Measurements from ENCODE around the gene ETF1. TPM values are rescaled to one million over a fixed set of nuclear protein-coding genes. Genes with fewer than 3 reads are reported as not detected.
A peak's percentile ranks its signal among the peaks of the same experiment; 100 is the strongest.

ETF1 gene
- total RNA-seq, 1 donor from 2014 or later: 116 TPM

GRCh38 chr5:138528744-138529469 is 14.1 kb downstream of the ETF1 start:
- Histone ChIP-seq H3K9me3 (ENCODE audit: low read depth) (no peaks in the 10 kb centered on the region), H3K4me2 (no peak overlapping the region), H3K27me3 (no peaks in the 10 kb centered on the region), H2AFZ (replicated peaks) (no peak overlapping the region), H3K36me3 (no peaks in the 10 kb centered on the region), H3K4me3 (no peak overlapping the region), H3K4me1 (peaks cover 2% of the 10 kb centered on the region), H3K9ac (no peak overlapping the region), H3F3A (ENCODE audit: low read depth) (peaks cover 8% of the 10 kb centered on the region), H4K20me1 (ENCODE audit: low read depth) (peaks cover 57% of the 10 kb centered on the region), H3K79me2 (ENCODE audit: low read depth) (peaks cover 100% of the 10 kb centered on the region), H3K27ac (peak overlapping the region; percentile 51)
- H3K4me3 Mint-ChIP-seq: no peak overlapping the region
- peaks cover 2% of the 10 kb centered on the region for H3K4me1 Mint-ChIP-seq
- H3K27ac Mint-ChIP-seq: no peak overlapping the region
- DNase-seq (ENCODE audit: low spot score): no peak
- H3K9me3 Mint-ChIP-seq: no peaks in the 10 kb centered on the region
- peaks cover 28% of the 10 kb centered on the region for H3K36me3 Mint-ChIP-seq
- TF ChIP-seq CTCF (IDR thresholded peaks at IDR 0.05) (no peak), EZH2phosphoT487 (IDR thresholded peaks at IDR 0.05) (no peak), EZH2 (IDR thresholded peaks at IDR 0.05) (no peak)
- H3K27me3 Mint-ChIP-seq (ENCODE audit: insufficient read depth, low read depth): peaks cover 2% of the 10 kb centered on the region

- no peak for TF ChIP-seq EZH2 (IDR thresholded peaks at IDR 0.05)
- TF ChIP-seq EZH2phosphoT487 (IDR thresholded peaks at IDR 0.05): no peak
- Histone ChIP-seq H4K20me1 (ENCODE audit: low read depth) (peaks cover 50% of the 10 kb centered on the region), H3K4me1 (peaks cover 9% of the 10 kb centered on the region), H3F3A (ENCODE audit: low read depth) (peaks cover 15% of the 10 kb centered on the region), H3K36me3 (no peaks in the 10 kb centered on the region), H3K4me2 (no peak overlapping the region), H3K9ac (no peak overlapping the region), H3K4me3 (no peak overlapping the region), H3K79me2 (ENCODE audit: low read depth) (peaks cover 100% of the 10 kb centered on the region), H3K27ac (no peak overlapping the region), H2AFZ (replicated peaks) (no peak overlapping the region), H3K9me3 (ENCODE audit: low read depth) (no peaks in the 10 kb centered on the region), H3K27me3 (no peaks in the 10 kb centered on the region)
- H3K4me3 Mint-ChIP-seq: no peak overlapping the region
- no peak for DNase-seq (ENCODE audit: low spot score)
- peaks cover 7% of the 10 kb centered on the region for H3K4me1 Mint-ChIP-seq
- H3K27me3 Mint-ChIP-seq (ENCODE audit: insufficient read depth, low read depth): peaks cover 2% of the 10 kb centered on the region
- H3K27ac Mint-ChIP-seq: no peak overlapping the region
- H3K9me3 Mint-ChIP-seq: no peaks in the 10 kb centered on the region
- H3K36me3 Mint-ChIP-seq: peaks cover 25% of the 10 kb centered on the region
Observed at GRCh38 chr5:138528208-138528607, 14.8 kb downstream of the ETF1 start.

- no peak for TF ChIP-seq EZH2phosphoT487 (IDR thresholded peaks at IDR 0.05)
- TF ChIP-seq EZH2 (IDR thresholded peaks at IDR 0.05): no peak
- Histone ChIP-seq H2AFZ (replicated peaks) (no peak overlapping the region), H3K4me3 (no peak overlapping the region), H3K36me3 (no peaks in the 10 kb centered on the region), H4K20me1 (ENCODE audit: low read depth) (peaks cover 41% of the 10 kb centered on the region), H3K9me3 (ENCODE audit: low read depth) (no peaks in the 10 kb centered on the region), H3K27ac (peak overlapping the region; percentile 25), H3F3A (ENCODE audit: low read depth) (peaks cover 19% of the 10 kb centered on the region), H3K4me2 (no peak overlapping the region), H3K27me3 (no peaks in the 10 kb centered on the region), H3K4me1 (peaks cover 12% of the 10 kb centered on the region), H3K9ac (no peak overlapping the region), H3K79me2 (ENCODE audit: low read depth) (peaks cover 100% of the 10 kb centered on the region)
- Mint-ChIP-seq H3K36me3 (peaks cover 18% of the 10 kb centered on the region), H3K4me3 (peak overlapping the region; percentile 42), H3K27me3 (ENCODE audit: insufficient read depth, low read depth) (peaks cover 2% of the 10 kb centered on the region), H3K9me3 (no peaks in the 10 kb centered on the region), H3K4me1 (peaks cover 11% of the 10 kb centered on the region), H3K27ac (peak overlapping the region; percentile 25)
- no peak for DNase-seq (ENCODE audit: low spot score)
Observed at GRCh38 chr5:138527170-138527569, 15.9 kb downstream of the ETF1 start.

GRCh38 chr5:138523406-138523805 is 19.6 kb downstream of the ETF1 start:
- peak; percentile 52 for DNase-seq (ENCODE audit: low spot score)
- Mint-ChIP-seq H3K27me3 (ENCODE audit: insufficient read depth, low read depth) (peaks cover 2% of the 10 kb centered on the region), H3K4me1 (peaks cover 11% of the 10 kb centered on the region), H3K9me3 (no peaks in the 10 kb centered on the region), H3K36me3 (peaks cover 15% of the 10 kb centered on the region), H3K27ac (peak overlapping the region; percentile 92), H3K4me3 (peak overlapping the region; percentile 47)
- Histone ChIP-seq H3K27ac (peak overlapping the region; percentile 89), H3K9ac (no peak overlapping the region), H3K79me2 (ENCODE audit: low read depth) (peaks cover 96% of the 10 kb centered on the region), H3F3A (ENCODE audit: low read depth) (peaks cover 19% of the 10 kb centered on the region), H3K4me1 (peaks cover 12% of the 10 kb centered on the region), H4K20me1 (ENCODE audit: low read depth) (peaks cover 14% of the 10 kb centered on the region), H3K9me3 (ENCODE audit: low read depth) (no peaks in the 10 kb centered on the region), H3K36me3 (no peaks in the 10 kb centered on the region), H2AFZ (replicated peaks) (no peak overlapping the region), H3K4me3 (no peak overlapping the region), H3K27me3 (no peaks in the 10 kb centered on the region), H3K4me2 (no peak overlapping the region)
- TF ChIP-seq CTCF (IDR thresholded peaks at IDR 0.05) (no peak), EZH2phosphoT487 (IDR thresholded peaks at IDR 0.05) (no peak), EZH2 (IDR thresholded peaks at IDR 0.05) (no peak)
